HuH-7 (cell line): Measurements from ENCODE around the gene HYAL2.

Experiments used
- DNase-seq: peaks from one replicate; pipeline ENCODE4 v3.0.0; 2011; ENCODE audit warnings: low spot score

The HYAL2 gene

DNA sequence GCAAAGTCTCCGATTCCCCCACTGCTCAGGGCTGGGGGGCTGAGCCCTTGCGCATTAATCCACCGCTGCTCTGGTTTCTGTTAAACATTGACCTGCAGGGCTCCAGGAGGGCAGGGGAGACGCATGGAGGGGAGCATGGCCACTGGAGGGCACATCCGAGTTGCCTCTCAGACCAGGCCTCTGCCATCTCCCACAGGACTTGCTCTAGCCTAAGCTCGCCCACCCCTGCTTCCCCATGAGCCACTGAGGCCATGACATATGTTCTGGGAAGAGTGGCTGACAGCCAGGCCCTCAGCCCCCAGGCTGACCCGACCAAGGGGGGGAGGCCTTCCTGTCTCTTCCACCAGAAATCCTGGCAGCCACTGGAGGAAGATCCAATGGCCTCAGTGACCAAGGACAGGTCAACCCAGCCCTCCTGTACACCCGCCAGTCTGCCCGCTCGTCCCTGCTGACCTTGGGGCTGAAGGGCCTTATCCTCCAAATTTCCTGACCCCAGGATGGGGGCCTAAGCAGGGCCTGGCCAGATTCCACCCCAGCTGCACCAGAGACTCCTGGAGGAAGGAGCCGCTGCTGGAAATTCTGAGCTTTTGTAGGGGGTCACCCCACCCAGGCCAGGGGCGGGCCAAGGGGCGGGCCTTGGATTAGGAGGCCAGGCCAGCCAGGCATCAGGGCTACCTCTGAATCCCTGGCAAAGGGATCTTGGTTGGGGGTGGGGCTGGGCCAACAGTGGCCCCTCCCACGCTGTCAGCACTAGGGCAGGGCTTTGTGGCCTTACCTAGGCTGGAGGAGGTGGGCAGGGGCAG lies 19.3 kb downstream of the HYAL2 start, which contains the start of gene HYAL1:
HYAL1 (minus strand) TSS at position 562 of the 803 bp plus-strand sequence. CDS start 618 bp downstream, outside the sequence.
- no peak for DNase-seq

DNA sequence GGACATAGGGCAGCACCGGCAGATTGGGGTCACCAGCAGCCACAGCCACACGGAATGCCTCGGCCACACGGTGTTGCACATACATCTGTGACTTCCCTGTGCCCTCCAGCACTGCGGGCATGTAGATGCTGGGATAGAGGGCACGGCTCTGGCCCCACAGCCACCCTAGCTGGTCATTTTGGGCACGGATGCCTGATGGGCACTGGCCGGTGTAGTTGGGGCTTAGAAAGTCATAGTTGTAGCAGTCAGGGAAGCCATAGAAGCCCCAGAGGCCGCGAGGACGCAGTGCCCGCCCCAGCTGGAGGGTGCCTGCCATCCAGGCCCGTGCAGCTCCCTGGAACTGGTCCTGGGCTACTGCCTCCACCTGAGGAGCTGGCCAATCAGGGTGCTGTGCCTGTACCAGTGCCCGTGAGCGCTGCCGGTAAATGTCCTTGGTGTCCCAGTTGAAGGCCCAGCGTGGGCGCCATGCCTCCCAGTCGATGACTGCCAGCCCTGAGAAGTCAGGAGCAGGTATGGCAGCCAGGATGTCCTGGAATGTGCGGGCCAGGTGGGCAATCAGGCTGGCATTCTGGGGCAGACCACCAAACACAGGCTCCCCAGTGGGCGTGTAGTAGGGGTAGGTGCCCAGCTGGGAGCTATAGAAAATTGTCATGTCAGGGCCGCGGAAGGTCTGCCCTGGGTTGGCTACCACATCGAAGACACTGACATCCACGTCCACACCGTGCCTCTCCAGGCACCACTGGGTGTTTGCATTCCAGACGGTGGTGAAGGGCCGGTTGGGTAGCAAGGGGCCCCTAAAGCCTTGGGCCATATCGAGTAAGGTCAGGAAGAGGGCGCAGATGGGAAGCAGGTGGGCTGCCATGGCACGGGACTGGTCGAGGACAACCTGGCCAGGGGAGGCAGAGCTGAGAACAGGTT lies 20.2 kb downstream of the HYAL2 start:
- DNase-seq = no peak

DNA sequence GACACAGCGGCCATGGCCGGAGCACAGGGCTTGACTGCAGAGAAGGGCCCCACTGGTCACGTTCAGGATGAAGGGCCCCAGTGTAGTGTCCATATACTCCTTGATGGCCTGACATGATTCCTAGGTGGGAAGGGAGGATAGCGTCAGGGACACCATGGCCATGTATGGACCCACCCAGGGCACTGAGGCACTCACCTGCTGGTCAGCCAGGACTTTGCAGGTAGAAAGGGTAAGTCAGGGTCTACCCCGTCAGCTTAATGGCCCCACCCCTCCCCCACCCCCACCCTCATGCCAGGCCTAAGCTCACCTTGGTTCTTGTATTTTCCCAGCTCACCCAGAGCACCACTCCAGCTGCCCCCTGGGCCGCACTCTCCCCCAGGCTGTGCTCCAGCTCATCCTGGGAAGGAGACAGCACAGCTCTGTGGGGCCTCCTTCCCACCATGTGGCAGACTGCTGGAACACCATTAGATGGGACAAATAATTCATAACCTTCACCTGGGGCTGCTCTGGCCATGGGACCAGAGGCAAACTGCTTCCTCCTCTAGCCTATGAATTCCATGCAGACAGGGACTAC lies 21.8 kb downstream of the HYAL2 start:
- no peak for DNase-seq

DNA sequence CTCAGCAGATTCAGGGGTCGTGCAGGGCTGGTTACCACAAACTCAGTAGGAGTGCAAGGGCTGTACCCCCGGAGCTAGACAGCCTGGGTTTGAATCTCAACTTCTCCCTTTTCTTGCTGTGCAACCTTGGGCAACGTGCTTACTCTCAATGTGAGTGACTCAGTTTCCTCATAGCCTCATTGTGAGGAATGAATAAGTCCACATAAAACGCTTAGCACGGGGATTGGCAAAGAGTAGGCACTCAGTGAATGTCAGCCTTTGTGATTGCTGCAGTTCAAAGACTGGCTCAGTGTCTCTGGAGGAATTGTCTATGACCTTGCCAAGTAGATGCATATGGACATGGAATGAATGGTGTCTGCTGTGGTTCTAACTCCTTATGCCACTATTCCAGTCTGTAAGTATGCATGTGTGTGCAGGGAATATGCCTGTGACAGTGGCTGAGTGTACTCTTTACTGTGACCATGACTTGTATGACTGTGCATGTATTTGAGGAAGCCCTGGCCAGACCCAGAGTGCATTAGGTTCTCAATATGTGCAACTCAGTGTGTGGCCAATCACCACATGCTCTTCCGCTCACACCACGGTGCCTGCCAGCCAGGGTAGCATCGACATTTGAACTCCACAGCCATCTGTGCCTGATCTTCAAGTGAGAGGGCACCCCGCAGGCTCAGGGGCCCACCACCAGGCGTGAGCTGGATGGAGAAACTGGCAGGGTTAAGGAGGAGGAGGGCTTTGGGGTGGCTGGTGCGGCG lies 22.4 kb downstream of the HYAL2 start:
- no peak for DNase-seq

DNA sequence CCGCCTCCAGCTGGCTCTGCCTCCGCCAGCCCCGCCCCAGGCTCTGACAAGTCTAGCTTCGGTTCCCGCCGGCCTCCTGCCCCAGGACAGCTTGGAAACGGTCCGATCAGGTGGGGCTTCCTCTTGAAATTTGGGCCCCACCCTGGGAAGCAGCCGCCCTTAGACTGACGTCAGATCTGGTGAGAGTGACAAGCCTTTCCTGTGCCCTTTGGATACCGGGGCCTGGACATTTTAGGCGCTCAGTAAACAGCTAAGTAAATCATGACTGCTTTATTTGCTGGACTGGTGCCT lies 23.0 kb downstream of the HYAL2 start:
- no peak for DNase-seq

DNA sequence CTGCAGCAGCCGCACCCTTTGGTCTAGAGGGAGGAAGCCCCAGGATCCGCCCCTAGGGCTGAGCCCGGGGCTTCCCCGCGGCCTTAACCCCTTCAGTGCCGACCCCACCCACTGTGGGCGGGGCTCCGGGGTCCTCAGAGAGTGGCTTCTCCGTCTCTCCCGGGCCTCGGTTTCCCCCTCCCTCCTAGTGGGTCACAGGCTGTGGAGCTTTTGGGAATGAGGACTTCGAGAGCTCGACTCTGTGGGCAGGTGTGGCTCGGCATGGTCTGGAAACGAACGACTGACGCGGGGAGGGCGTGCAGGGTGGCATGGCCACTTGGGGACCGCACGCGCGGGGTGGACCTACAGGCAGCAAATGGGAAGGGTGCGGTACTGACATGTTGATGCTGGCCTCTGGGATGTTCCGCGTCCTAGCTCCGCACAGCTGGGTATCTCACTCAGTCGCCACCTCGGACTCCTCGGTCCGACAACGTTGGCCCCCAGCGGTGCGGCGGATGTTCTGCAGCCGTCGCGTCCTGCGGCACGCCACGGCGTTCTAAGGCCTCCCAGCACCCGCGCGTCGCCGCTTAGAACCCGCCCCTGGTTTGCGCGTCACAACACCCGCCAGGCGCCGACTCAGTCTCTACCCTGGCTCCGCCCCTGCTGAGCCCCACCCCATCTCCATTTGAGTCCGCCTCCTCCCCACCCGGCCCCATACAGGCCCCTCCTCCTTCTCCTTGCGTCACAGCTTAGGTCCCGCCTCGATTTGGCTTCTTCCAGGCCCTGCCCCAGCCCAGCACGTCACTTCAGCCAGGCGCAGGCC lies 23.5 kb downstream of the HYAL2 start, which contains the start of the genes HYAL3 and NAA80:
HYAL3 (minus strand) TSS at position 570 of the 802 bp plus-strand sequence. CDS start 3,803 bp downstream, outside the sequence.
NAA80 (minus strand) TSS at position 570 of the 802 bp plus-strand sequence. CDS start 1,942 bp downstream, outside the sequence.
- DNase-seq = peak; percentile 98

DNA sequence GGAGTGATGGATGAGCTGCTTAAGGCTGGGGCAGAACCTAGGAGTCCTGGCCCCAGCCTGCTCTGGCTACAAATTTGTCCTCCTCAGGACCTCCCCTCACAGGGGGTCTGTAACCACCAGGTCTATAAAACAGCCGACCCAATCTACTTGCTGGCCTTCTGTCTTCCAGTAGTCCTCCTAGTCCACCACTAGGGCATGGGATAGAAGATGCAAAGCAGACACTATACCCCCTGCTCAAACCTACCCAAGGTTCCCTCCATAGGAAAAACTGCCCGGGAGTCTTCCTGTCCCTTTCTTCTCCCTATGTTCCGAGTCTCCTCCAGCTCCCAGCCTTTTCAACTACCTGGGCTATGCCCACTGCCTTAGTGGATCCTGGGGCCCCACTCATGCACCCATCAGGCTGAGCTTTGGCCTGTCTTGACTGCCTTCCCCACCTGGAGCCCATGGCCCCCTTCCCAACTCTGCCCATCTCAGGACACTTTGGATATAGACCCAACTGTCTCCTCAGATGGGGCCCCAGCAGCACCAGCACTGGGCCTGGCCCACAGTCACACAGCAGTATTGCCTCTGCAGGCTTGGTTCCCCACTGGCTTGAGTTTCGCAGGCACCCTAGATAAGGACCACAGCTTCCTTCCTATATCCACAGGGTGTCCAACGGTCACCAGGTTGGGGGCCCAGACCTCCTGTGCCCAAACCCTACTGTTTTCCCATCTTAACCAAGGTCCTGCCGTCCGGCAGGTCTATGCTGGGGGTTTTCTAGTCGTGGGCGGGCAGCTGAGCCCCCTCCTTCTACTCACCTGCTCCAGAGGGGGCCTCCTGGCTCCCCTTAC lies 24.4 kb downstream of the HYAL2 start:
- DNase-seq = peak; percentile 49

DNA sequence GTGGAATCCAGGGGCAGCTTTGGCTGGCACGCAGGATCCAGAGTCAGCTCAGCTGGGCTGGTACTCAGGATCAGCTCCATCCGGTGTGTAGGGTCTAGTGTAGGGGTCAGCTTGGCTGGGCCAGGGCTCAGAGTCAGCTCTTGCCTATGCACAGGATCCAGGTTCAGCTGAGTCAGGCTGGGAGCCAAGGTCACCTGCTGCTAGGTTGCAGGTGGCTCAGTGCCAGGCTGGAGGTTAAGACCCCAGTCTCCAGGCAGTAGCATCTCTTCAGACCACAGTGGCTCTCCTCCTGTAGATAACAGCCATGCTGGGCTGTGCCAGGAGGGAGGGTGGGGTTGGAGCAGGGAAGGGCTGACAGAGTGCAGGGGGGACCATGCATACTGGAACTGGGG lies 25.2 kb downstream of the HYAL2 start:
- DNase-seq = no peak

DNA sequence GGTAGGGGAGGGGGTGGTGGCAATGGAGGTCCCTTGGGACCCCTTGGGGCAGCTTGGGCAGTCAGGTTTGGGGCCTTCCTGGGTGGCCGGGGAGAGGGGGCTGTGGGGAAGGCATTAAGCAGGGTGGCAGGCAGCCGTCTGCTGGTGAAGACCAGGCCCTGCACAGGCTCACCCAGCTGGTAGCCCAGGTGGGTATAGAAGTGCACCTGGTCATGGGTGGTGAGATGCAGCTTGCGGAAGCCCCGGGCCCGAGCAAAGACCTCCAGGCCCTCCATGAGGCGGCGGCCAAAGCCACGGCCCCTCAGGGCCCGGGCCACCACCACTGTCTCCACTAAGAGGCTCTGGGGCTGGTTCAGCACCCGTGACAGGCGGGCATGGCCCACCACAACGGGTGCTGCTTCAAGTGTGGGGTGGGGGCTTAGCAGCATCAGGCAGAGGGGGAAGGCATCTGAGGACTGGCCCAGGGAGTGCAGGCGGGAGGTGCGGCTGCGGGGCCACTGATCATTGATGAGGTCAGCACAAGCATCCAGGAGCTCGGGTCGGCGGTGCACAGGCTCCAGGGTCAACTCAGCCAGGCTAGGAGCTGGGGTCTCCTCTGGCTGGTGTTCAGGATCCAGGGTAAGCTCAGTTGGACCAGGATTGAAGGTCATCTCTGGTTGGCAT lies 25.7 kb downstream of the HYAL2 start:
- no peak for DNase-seq

DNA sequence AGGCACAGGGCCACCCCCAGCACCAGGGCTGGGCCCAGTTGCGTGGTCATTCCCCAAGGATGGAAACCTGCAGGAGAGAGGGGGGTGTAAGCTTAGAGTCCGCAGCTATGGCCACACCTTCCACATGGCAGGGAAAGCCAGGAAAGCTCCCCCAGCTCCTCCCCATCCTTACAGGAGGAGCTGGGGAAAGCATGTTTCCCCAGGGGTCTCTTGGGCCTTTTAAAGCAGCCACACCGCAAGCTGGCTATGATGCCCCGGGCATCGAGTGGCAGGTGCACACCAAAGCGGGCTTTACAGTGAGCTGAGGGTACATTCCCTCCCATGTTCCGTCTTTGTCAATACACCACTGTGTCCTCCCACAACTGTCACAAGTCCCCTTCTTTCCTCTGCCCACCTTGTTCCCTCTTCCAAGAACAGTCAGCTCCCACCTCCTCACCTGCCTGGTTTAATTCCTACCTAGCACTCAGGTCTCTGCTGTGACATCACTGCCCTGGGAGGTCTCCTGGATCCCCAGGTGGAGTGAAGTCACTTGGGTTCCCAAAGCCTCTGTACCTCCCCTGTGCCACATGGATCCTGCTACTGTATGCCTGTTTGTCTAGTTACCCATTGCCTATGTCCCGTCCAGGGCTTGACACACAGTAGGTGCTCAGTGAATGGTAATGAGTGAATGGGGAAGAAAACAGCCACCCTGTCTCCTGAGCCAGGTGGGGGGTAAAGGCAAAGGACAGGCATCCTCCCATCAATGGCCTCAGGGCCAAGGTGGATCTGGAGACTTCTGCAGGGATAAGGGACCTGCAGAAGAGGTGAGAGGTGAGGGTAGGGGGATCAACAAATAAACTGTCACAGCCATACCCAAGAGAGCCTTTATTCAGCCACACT lies 26.8 kb downstream of the HYAL2 start:
- DNase-seq = no peak

DNA sequence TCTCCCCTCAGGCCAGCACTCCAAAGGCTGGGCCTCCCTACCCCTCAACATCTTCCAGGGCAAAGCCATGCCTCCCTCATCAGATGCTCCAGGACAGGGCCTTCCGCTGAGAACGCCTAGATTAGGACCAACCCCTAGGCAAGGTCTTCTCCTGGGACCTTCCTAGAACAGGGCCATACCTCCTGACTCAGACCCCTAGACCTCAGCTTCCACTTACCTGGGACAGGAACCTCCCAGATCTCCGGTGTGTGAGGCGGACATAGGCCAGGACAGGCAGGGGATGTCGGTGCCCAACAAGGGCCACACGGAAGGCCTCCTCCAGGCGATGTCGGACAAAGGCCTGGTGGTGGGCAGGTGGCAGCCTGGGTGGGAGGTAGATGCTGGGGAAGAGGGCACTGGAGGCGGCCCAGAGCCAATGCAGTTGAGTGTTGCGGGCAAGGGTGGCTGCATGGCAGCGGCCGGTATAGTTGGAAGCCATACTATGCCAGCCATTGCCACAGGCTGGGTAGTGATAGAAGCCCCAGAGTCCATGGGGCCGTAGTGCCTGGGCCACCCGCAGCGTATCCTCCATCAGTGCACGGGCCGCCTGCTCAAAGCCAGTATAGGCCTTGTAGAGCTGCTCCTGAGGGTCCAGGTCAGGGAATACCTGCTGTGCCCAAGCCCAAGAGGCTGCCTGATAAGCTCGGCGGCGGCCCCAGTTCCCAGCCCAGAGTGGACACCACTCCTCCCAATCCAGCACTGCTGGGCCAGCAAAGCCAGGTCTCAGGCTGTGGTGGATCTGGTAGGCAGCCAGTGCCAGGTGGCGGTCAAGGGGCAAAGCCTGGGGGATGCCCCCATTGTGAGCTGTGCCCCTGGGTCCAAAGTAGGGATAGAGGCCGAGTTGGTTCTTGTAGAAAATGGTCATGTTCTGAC lies 27.8 kb downstream of the HYAL2 start:
- DNase-seq = no peak

DNA sequence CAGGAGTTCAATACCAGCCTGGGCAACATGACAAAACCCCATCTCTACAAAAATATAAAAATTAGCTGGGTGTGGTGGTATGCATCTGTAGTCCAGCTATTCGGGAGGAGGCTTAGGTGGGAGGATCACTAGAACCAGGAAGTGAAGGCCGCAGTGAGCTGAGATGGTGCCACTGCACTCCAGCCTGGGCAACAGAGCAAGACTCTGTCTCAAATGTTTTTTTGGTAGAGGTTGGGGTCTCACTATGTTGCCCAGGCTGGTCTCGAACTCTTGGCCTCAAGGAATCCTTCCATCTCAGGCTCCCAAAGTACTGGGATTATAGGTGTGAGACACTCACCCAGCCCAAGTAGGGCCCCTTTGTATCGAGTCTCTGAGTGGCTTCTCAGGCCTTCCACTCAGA lies 28.5 kb downstream of the HYAL2 start:
- no peak for DNase-seq

DNA sequence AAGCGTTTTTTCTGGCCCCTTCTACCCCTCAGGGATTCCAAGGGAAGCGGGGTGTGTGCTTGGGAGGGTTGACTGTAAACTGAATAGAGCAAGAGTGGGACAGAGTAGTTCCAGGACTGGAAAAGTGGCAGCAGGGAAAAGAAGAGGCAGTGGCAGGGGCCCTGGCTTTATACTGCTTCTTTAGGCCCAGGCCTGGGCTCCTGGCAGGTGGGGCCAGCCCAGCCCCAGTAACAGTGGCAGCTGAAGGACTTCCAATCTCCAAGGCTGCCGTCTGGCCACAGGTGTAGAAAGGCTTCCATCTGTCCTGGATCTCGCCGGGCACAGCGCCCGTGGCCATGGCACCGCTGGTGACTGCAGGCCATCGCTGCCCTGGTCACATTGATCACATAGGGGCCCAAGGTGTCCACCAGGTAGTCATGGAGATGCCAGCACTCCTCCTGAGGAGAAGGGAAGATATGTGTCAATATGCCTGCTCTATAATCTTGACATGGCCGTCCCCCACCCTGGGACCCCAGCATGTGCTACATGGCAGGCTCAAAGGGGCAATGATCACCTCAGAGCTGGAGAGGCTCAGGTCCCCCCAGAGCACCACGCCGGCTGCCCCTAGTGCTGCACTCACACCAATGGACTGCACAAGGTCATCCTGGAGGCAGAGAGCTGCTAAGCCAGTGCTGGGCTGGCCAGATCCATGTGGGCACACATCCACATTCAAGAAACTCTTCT lies 29.3 kb downstream of the HYAL2 start:
- no peak for DNase-seq

DNA sequence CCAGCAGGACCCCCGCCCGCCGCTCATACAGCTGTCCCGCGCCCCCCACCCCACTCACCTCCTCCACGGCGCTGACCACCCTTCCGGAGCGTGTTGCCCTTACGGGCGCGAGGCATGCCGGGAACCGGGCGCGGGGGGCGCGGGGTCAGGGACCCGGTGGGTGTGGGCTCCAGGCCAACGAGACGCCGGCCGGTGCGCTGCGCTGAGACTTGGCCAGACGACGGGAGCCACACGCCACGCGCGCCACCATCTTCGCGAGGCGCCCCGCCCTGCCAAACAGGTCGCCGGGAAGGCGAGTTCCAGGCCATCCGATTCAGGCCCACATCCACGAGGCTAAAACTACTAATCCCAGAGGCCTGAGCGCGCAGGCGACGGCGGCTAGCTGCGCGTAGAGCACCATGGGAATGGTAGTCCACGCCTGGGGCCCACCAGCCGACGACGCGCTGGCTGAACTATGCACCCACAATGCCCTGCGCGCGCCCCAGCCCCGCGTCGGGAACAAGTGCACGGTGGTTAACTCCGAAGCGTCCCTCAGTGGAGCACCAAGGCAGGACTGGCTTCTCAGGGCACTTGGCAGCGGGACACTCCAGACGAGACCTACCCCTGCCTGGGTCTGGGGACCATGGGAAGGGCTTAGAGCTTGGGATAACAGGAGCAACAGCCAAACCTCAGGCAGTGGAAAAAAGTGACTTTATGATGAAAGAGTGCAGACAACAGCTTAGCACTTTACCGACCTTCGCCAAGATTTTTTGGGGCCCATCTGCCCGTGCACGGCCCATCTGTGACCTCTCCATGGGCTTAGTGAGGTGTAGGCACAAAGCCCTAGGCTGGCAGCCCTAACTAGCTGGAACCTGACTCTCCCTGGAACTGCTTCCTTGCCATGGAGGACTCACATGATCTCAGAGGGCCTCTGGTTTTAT lies 30.1 kb downstream of the HYAL2 start, which contains the start of gene IFRD2:
IFRD2 (minus strand) TSS at position 271 of the 920 bp plus-strand sequence; CDS start at position 116, 155 bp downstream.
- DNase-seq = peak; percentile 94

DNA sequence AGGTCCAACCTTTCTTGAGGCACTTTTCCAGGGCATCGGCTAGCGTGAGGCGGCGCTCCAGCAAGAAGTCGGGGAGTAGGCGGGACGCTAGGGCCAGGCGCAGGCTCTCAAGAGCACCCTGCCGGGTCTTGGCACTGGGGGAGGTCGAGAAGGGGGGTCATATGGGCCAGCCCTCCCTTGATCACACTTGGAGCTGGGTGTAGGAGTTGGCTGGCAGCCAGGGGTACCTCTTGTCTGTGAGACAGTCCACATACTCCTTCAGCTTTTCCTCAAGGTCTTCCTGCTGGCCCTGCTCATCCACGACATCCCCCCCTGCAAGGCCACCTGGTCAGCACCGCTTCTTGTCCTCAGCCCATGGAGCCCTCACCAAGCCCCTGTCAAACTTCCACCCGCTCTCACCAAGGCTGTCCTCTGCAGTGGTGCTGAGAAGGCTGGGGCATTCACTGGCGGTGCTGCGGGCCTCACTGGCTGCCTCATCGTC lies 32.3 kb downstream of the HYAL2 start:
- no peak for DNase-seq
